Bronchial epithelial cell (primary cell): ENCODE results near the gene ADIPOR2. TPM values are rescaled to one million over a fixed set of nuclear protein-coding genes. Genes with fewer than 3 reads are reported as not detected.

Experiments used
- DNase-seq: peaks from one replicate; pipeline ENCODE4 v3.0.0-alpha.2; 2010; ENCODE audit warnings: low read depth
- FAIRE-seq: peaks from 2 replicates; lab custom pipeline; 2011; peaks lifted over from hg19 to GRCh38; lab: Jason Lieb, UNC
- H3K27me3 ChIP-seq: 2 replicates; pipeline ENCODE4 v1.5.1; 2011; ENCODE audit warnings: low read length; ENCODE audit not compliant: control insufficient read depth, insufficient read depth
- H3K36me3 ChIP-seq: 2 replicates; pipeline ENCODE4 v1.5.1; 2011; ENCODE audit warnings: low read length; ENCODE audit not compliant: control insufficient read depth, insufficient read depth
- H3K4me3 ChIP-seq: 2 replicates; pipeline ENCODE4 v1.5.1; 2011; ENCODE audit warnings: mild to moderate bottlenecking, low read depth, low read length, control low read depth
- total RNA-seq: library from RNA; depleted of rRNA; stranded (reverse); fragments of >200 nt; gene quantifications from 2 replicates; pipeline ENCODE4 v1.2.1, GENCODE V29; 2014
- TF ChIP-seq, protein P1 (sequence below): IDR thresholded peaks from 2 replicates; pipeline ENCODE4 v1.5.1; 2011; ENCODE audit warnings: mild to moderate bottlenecking, moderate library complexity, low read length, control low read depth, inconsistent platforms; ENCODE audit not compliant: insufficient read depth, severe bottlenecking

The ADIPOR2 gene
- total RNA-seq, 1 donor from 2014 or later: 41.6 TPM

DNA sequence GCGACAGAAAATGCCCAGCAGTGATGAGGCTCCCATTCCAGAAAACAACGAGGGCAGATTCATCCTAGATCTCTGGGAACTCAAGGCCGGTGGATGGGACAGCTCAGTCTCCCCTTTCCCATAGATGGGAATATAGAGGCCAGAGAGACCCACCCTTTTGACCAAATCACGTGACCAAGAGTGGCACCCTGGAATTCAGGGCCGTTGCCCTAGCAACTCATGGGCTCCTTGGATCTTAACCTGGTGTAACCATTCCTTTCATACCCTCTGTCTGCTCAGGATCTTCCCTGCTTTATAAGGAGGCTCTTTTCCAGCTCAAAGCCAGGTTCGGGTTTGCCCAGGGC, 121.0 kb downstream of the ADIPOR2 start:
- TF ChIP-seq, protein P1, sequence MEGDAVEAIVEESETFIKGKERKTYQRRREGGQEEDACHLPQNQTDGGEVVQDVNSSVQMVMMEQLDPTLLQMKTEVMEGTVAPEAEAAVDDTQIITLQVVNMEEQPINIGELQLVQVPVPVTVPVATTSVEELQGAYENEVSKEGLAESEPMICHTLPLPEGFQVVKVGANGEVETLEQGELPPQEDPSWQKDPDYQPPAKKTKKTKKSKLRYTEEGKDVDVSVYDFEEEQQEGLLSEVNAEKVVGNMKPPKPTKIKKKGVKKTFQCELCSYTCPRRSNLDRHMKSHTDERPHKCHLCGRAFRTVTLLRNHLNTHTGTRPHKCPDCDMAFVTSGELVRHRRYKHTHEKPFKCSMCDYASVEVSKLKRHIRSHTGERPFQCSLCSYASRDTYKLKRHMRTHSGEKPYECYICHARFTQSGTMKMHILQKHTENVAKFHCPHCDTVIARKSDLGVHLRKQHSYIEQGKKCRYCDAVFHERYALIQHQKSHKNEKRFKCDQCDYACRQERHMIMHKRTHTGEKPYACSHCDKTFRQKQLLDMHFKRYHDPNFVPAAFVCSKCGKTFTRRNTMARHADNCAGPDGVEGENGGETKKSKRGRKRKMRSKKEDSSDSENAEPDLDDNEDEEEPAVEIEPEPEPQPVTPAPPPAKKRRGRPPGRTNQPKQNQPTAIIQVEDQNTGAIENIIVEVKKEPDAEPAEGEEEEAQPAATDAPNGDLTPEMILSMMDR: no peak
- DNase-seq (no peak), FAIRE-seq (peak; percentile 47)
- Histone ChIP-seq H3K4me3 (no peak overlapping the region), H3K36me3 (no peaks in the 10 kb centered on the region), H3K27me3 (no peaks in the 10 kb centered on the region)

DNA sequence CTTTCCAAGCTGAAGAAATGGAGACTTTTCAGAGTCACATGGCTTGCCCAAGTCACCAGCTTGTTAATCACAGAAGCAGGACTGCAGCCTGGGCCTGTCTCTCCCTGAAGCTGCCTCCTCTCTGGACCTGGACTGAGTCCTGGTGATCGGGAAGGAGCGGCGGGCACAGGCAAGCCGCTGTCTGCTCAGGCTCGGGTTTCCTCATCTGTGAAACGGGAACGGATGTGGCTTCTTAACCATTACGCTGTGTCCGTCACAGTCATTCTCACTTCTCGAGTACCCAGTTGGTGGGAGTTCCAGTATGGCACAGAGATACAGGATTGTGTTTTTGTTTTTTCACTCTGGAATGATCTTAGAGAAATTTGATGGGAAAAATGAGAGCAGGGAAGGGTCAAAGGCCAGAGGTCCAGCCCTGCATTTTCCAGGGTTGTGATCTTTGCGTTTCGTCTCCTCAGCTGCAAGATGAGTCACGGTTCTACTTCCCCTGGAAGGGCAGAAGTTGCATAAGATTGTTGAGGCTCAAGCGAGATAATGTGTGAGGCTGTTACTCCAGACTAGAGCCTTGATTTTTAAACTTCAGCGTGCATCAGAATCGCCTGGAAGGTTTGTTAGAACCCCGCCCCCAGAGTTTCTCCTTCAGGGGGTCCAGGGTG, 121.9 kb downstream of the ADIPOR2 start:
- H3K36me3 ChIP-seq: no peaks in the 10 kb centered on the region
- TF ChIP-seq, protein P1: no peak
- DNase-seq: peak; percentile 7
- H3K27me3 ChIP-seq: no peaks in the 10 kb centered on the region
- H3K4me3 ChIP-seq: no peak overlapping the region
- FAIRE-seq: no peak

DNA sequence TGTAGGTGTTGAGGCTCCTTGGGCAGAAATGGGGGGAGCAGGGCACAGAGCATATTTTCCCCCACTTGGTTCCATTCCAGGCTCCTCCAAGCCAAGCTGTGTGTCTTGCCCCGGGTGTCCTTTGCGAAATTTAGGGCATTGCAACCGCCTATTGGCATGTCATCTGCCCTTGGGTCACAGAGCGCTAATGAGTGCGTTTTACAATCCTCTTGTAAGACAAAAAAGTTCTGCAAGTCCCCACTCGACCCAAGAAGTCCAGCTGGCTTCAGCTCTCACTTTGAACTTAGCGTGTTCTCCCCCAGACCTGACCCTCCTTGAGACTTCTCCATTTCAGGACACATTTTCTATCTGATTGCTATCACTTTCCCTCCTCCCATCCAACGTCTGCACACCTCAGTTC, 123.4 kb downstream of the ADIPOR2 start:
- no peak for FAIRE-seq
- no peak for DNase-seq
- TF ChIP-seq, protein P1: no peak
- Histone ChIP-seq H3K27me3 (peaks cover under 1% of the 10 kb centered on the region), H3K4me3 (no peak overlapping the region), H3K36me3 (no peaks in the 10 kb centered on the region)

DNA sequence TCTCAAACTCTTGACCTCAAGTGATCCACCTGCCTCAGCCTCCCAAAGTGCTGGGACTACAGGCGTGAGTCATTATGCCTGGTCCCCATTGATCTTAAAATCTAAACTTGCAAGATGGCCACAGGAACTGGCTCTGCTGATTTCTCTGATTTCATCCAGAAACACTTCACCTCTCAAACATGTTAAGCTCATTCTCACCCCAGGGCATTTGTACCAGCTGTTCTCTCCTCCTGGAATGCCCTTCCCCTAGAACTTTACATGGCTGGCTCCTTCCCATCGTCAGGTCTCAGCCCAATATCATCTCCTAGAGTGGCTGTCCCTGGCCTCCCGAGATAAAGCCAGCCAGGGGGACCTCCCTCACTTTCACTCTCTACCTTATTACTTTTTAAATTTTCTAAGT, 124.2 kb downstream of the ADIPOR2 start:
- no peak for DNase-seq
- TF ChIP-seq, protein P1: no peak
- peaks cover 2% of the 10 kb centered on the region for H3K27me3 ChIP-seq
- no peaks in the 10 kb centered on the region for H3K36me3 ChIP-seq
- no peak overlapping the region for H3K4me3 ChIP-seq
- FAIRE-seq: no peak

DNA sequence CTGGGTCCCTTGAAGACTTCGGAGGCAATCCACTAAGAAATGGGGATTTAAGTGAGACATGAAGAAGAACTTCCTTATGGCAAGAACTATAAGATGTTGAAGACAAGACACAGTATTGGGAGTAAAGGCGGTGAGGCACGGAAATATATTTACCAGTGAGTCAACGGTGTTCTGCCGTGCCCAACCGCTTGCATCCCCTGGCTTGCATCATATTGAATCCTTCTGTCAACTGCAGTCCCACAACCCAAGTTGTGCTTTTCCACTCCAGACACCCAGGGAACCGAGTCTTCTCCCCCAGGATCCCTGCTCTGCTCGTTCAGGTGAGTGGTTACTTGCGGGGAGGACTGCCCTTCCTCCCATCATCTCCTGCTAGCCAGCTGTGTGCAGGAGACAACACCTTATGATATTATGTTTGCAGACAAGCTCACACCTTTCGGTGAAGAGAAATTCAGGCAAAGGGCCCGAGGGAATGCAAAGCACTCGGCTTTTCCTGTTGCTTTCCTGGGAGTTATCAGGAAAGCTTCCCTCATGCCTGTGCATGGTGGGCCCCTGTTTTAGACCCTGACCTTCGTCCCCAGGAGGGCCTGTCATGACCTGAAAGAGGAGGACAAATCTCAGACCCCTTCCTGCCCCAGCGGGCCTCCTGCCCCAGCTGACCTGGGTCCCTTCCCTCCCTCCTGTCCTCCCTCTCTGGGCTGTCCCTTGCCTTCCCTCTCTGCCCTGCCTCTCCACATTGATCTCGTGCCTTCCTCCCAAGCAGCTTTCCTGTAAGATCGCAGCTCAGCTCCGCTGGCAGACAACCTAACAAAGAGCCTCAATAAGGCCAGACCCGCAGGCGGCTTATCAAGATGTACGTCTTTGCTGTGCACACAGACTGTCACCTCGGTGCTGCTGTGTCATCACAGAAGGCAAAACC, 125.2 kb downstream of the ADIPOR2 start:
- Histone ChIP-seq H3K27me3 (peaks cover 5% of the 10 kb centered on the region), H3K4me3 (no peak overlapping the region), H3K36me3 (no peaks in the 10 kb centered on the region)
- TF ChIP-seq, protein P1: no peak
- no peak for FAIRE-seq
- DNase-seq: no peak
